H1 (cell line): Measurements from ENCODE around the gene SMIM33. TPM values are rescaled to one million over a fixed set of nuclear protein-coding genes. Genes with fewer than 3 reads are reported as not detected.

ENCODE experiments used
- EGR1 ChIP-seq: IDR thresholded peaks from 2 replicates; pipeline ENCODE4 v1.6.1; 2011; ENCODE audit warnings: low read depth, low read length, borderline replicate concordance
- RFX5 ChIP-seq: IDR thresholded peaks from 2 replicates; pipeline ENCODE4 v1.6.1; 2011; ENCODE audit warnings: low read depth, low read length, improper control_type of control experiment, borderline replicate concordance
- SIX5 ChIP-seq: IDR thresholded peaks from 2 replicates; pipeline ENCODE4 v1.6.1; 2011; ENCODE audit warnings: mild to moderate bottlenecking, low read depth, low read length
- SRF ChIP-seq: IDR thresholded peaks from 2 replicates; pipeline ENCODE4 v1.6.1; 2011; ENCODE audit warnings: mild to moderate bottlenecking, low read depth, low read length, moderate library complexity
- SUZ12 ChIP-seq: fragments of 200-600 bp; sonication (generic); IDR thresholded peaks from 2 replicates; pipeline ENCODE4 v1.6.1; 2012; ENCODE audit warnings: mild to moderate bottlenecking, inconsistent platforms, low read length, moderate library complexity, mixed read lengths
- polyA plus RNA-seq, 7 experiments: library from polyadenylated mRNA; depleted of rRNA in 3 of 7; stranded (reverse) in 5 of 7; unstranded in 2 of 7; fragments of >200 nt in 5 of 7; fragments of 200-250 nt in 2 of 7; gene quantifications; 1 replicate in 5 of 7; 2 replicates in 1 of 7; 4 replicates in 1 of 7; pipeline versions ENCODE4 v1.2.1 to v1.2.3, GENCODE V29; 2011 to 2013; ENCODE audit warnings: missing spikeins in 2 of 7, mixed read lengths in 2 of 7
- total RNA-seq: library from RNA; stranded (reverse); fragmentation: NEBNext Ultra II Directional; extraction: Animal tissue kit (Norgen Biotek cat#: 25700); gene quantifications from 2 replicates; pipeline ENCODE4 v1.2.1, GENCODE V29; 2021

Gene SMIM33
- total and polyA plus RNA-seq, 2 of the 8 experiments (the other 6 are each of a cell fraction or from before 2014, with no cell fraction given), result not detected

DNA sequence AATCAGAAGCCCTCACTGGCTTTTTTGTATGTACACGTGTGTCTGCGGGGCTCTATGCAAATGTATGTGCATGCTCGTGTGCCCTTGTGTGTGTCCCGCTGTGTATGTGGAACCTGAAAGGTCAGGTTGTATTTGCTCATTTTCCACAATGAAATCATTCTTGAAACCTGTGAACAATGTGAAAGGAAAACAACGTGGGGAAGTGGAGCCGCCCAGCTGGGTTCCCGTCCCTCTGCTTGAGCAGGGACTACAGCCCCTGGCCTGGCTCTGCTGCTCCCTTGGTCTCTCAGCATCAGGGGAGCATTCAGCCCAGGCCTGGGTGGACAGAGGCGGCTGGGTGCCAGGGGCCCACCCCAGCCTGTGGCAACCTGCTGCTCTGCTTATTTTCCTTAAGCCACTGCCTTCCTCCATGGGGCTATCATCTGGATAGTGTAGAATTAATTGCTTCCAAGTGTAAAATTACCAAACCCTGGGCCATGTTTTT is 11.3 kb upstream of the SMIM33 start (continued):
- TF ChIP-seq RFX5, result no peak
- TF ChIP-seq SRF, result no peak
- TF ChIP-seq SUZ12, result no peak
- no peak for TF ChIP-seq EGR1
- no peak for TF ChIP-seq SIX5
- TF ChIP-seq, all 59 proteins: peak for 0
